IgD-negative memory B cell (primary cell): Measurements from ENCODE around the gene UBE2C. TPM values are rescaled to one million over a fixed set of nuclear protein-coding genes. Genes with fewer than 3 reads are reported as not detected.
"Not testable (repeated sequence)": the region's sequence is repeated elsewhere in the genome, so short reads cannot be mapped to it uniquely, and the experiment has no call there.

Experiments
- H3K27ac Mint-ChIP-seq, 3 donors: one replicate each; pipeline ENCODE4 v1.8.0; 2020 to 2022; ENCODE audit warnings: mild to moderate bottlenecking in 3 of 3, mixed read lengths in 3 of 3, moderate library complexity in 1 of 3
- H3K27me3 Mint-ChIP-seq: one replicate; pipeline ENCODE4 v1.8.0; 2021; ENCODE audit warnings: mixed read lengths
- H3K36me3 Mint-ChIP-seq: one replicate; pipeline ENCODE4 v1.8.0; 2020; ENCODE audit warnings: mild to moderate bottlenecking, mixed read lengths
- H3K4me1 Mint-ChIP-seq, 3 donors: one replicate each; pipeline ENCODE4 v1.8.0; 2020 to 2022; ENCODE audit warnings: mixed read lengths in 3 of 3, mild to moderate bottlenecking in 1 of 3
- H3K4me3 Mint-ChIP-seq, 4 donors: one replicate each; pipeline ENCODE4 v1.8.0; 2020 to 2022; ENCODE audit warnings: mild to moderate bottlenecking in 4 of 4, mixed read lengths in 4 of 4, moderate library complexity in 3 of 4
- H3K9me3 Mint-ChIP-seq, 3 donors: one replicate each; pipeline ENCODE4 v1.8.0; 2020 to 2021; ENCODE audit warnings: mixed read lengths in 3 of 3, mild to moderate bottlenecking in 1 of 3
- polyA plus RNA-seq: library from polyadenylated mRNA; unstranded; fragments of 300-500 nt; fragmentation: Illumina TruSeq; gene quantifications from one replicate; pipeline ENCODE4 v1.2.3, GENCODE V29; 2021

UBE2C gene
- polyA plus RNA-seq, 1 donor from 2014 or later = 0.46 TPM

DNA sequence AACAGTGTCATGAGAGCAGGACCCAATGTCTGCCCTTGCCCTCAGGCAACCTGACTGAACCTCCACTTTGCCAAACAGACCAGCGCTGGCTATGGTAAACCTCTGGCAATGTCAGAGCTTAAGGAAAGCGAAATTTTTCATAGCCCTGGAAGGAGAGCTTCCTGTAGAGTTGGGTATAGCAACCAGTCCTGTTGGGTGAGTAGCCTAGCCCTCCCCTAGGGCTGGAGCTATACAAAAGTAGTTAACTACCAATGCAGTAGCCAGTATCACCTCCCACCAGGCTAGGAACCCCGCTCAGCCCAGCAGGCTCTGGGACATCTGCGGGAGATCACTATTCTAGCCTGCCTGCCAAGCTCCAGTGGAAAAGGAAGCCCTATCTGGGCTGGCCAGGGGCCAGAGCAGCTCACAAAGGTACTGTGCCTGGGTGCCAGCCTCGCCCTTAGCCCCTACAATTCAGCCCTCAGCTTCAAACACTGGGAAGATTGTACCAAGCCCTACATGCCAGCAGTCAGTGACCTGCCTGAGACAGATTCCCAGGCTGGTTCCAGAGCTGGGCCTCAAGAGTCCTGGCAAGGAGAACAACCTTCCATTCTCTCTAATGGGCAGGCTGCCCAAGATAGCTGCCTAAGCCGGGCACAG, 28.7 kb upstream of the UBE2C start:
- H3K27me3 Mint-ChIP-seq = peaks cover 2% of the 10 kb centered on the region
- peaks cover 4% of the 10 kb centered on the region for H3K36me3 Mint-ChIP-seq
- peaks cover 15 to 23% (median 15%) of the 10 kb centered on the region in 3 donors for H3K4me1 Mint-ChIP-seq
- H3K9me3 Mint-ChIP-seq = peaks cover 0 to 3% (median 0%) of the 10 kb centered on the region in 3 donors
- H3K27ac Mint-ChIP-seq = no peak overlapping the region
- peak overlapping the region in 1 of 4 donors; percentile 3 for H3K4me3 Mint-ChIP-seq

DNA sequence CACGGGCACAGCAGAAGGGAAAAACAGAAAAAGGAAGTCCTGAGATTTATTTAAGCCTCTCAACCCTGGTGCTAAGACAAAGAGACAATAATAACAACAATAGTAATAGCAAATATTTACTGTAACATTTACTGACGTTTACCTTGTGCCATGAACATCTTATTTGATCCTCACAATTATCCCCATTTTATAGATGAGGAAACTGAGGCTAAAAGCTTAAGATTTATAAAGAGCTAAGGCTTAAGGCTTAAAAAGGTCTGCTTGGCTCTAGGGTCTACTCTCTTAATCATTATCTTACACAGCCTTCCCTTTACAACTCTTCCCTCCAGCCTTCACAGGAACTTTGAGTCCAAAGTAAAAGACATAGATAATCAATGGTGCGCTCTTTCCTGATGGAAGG, 24.1 kb upstream of the UBE2C start:
- H3K27ac Mint-ChIP-seq = peak overlapping the region in 2 of 3 donors; percentile 40 to 53
- peaks cover 19 to 29% (median 26%) of the 10 kb centered on the region in 3 donors for H3K4me1 Mint-ChIP-seq
- peak overlapping the region in 3 of 4 donors; percentile 18 to 81 (median 80) for H3K4me3 Mint-ChIP-seq
- H3K9me3 Mint-ChIP-seq = peaks cover 0 to 3% (median 0%) of the 10 kb centered on the region in 3 donors
- H3K27me3 Mint-ChIP-seq = peaks cover 3% of the 10 kb centered on the region
- H3K36me3 Mint-ChIP-seq = no peaks in the 10 kb centered on the region

DNA sequence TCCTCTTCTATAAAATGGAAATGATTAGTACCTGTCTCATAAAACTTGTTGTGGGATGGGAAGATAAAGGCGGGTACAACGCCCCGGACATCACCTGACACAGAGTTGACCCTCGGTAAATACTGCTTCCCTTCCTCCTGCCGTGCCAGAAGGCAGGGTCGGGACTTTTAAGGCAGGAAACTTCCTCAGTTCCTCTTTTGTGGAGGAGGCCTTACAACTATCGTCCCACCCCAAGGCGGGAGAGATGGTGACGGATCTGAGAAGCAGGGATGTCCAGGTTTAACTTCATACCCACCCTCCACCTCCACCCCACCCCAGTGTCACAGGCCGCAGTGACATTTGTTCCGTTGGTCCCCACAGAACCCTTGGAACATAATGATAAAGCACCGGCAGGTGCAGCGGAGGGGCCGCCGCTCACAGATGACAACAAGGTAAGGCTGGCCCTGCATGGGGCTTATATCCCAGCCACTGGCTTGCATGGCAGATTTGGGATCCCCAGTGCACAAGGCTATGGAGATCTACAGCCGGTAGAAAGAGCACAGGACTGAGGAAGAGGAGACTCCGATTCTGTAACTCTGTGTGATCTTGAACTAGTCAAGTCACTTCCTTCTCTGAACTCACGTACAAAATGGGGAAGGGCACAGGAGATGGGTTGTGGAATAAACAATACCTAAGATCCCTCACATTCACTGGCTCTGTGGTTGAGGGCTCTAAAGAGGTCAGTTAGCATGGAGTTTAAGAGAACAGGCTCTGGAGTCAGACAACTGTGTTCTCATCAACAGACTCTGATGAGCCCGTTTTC, 19.9 kb upstream of the UBE2C start:
- H3K4me1 Mint-ChIP-seq = peaks cover 10 to 21% (median 18%) of the 10 kb centered on the region in 3 donors
- H3K36me3 Mint-ChIP-seq = peaks cover 4% of the 10 kb centered on the region
- H3K4me3 Mint-ChIP-seq = peak overlapping the region; percentile 81 to 98 (median 94)
- H3K27me3 Mint-ChIP-seq = peaks cover 1% of the 10 kb centered on the region
- H3K9me3 Mint-ChIP-seq = no peaks in the 10 kb centered on the region
- peak overlapping the region; percentile 75 to 98 (median 93) for H3K27ac Mint-ChIP-seq

GRCh38 chr20:45796337-45797065, 15.9 kb upstream of the UBE2C start:
- peaks cover 13 to 21% (median 17%) of the 10 kb centered on the region in 3 donors for H3K4me1 Mint-ChIP-seq
- H3K36me3 Mint-ChIP-seq = peaks cover 4% of the 10 kb centered on the region
- H3K4me3 Mint-ChIP-seq = no peak overlapping the region
- H3K27me3 Mint-ChIP-seq = peaks cover 1% of the 10 kb centered on the region
- no peak overlapping the region for H3K27ac Mint-ChIP-seq
- no peaks in the 10 kb centered on the region for H3K9me3 Mint-ChIP-seq

GRCh38 chr20:45797510-45797909, 14.9 kb upstream of the UBE2C start:
- H3K27ac Mint-ChIP-seq, H3K9me3 Mint-ChIP-seq, H3K4me3 Mint-ChIP-seq, H3K27me3 Mint-ChIP-seq, H3K36me3 Mint-ChIP-seq: not testable (repeated sequence)
- peaks cover 10 to 17% (median 13%) of the 10 kb centered on the region in 3 donors for H3K4me1 Mint-ChIP-seq

DNA sequence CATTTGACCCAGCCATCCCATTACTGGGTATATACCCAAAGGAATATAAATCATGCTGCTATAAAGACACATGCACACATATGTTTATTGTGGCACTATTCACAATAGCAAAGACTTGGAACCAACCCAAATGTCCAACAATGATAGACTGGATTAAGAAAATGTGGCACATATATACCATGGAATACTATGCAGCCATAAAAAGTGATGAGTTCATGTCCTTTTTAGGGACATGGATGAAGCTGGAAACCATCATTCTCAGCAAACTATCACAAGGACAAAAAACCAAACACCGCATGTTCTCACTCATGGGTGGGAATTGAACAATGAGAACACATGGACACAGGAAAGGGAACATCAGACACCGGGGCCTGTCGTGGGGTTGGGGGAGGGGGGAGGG, 14.5 kb upstream of the UBE2C start:
- H3K4me1 Mint-ChIP-seq = peaks cover 6 to 12% (median 9%) of the 10 kb centered on the region in 3 donors
- not testable (repeated sequence) for H3K4me3 Mint-ChIP-seq, H3K27ac Mint-ChIP-seq, H3K9me3 Mint-ChIP-seq, H3K27me3 Mint-ChIP-seq, H3K36me3 Mint-ChIP-seq

- no peaks in the 10 kb centered on the region for H3K27me3 Mint-ChIP-seq
- H3K27ac Mint-ChIP-seq = no peak overlapping the region
- peaks cover 4% of the 10 kb centered on the region for H3K36me3 Mint-ChIP-seq
- H3K9me3 Mint-ChIP-seq = no peaks in the 10 kb centered on the region
- H3K4me1 Mint-ChIP-seq = peaks cover 6 to 12% (median 9%) of the 10 kb centered on the region in 3 donors
- H3K4me3 Mint-ChIP-seq = no peak overlapping the region
Observed at GRCh38 chr20:45798935-45799642, 13.4 kb upstream of the UBE2C start.

- Mint-ChIP-seq H3K27ac (no peak overlapping the region), H3K4me1 (peaks cover 6 to 9% (median 9%) of the 10 kb centered on the region in 3 donors), H3K36me3 (peaks cover 1% of the 10 kb centered on the region), H3K9me3 (no peaks in the 10 kb centered on the region), H3K27me3 (no peaks in the 10 kb centered on the region), H3K4me3 (no peak overlapping the region)
Observed at GRCh38 chr20:45801851-45802250, 10.6 kb upstream of the UBE2C start.

DNA sequence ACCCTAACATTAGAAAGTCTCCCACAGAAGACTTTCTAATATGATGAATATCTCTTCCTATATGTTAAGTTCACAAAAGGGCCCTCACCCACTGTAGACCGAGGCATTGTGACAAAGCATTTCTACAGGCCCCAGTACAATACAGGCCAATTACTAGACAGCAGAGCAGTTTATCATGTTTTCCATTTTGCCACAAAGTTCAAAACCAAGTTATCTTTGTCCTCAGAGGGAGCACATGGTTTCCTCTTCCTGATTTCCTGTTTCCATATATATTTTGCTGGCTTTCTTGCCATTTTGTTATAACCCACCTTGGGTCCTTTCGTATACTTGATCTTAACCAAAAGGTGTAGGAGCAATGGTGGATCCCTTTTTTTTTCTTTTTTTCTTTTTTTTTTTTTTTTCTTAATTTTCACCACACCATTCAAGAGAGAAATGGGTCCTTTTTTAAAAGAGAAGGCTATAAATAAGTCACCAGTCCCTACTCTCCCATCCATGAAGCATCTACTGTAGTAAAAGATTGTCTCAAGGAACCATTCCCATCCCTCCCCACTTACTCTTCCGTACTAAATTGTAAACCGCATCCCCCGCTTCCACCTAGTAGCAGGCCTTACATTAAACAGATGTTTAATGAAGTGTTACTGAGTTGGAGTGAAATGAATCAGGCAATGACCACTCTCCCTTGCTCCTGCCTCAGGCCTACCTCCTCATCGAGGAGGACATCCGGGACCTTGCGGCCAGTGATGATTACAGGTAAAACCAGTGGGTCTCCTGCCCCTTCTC, 2.1 kb upstream of the UBE2C start:
- Mint-ChIP-seq H3K36me3 (peaks cover 2% of the 10 kb centered on the region), H3K9me3 (no peaks in the 10 kb centered on the region), H3K4me1 (peaks cover 0 to 8% (median 6%) of the 10 kb centered on the region in 3 donors), H3K4me3 (peak overlapping the region in 1 of 4 donors; percentile 28), H3K27ac (no peak overlapping the region), H3K27me3 (no peaks in the 10 kb centered on the region)

DNA sequence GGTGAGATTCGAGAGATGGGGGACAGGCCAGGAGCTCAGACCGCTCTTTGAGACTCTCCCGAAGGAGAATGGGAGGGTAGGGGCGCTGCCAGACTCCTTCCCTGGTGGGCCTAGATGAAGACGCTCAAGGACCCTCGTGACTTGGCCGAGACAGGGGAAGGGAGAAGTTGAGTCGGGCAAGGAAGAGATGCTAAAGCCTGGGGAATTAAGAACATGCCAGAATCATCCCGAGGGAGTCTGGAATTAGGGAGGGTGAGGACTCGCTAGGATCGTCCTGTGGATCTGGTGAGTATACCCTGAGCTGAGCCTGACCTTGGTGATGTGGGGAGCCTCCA, 529 bp downstream of the UBE2C start:
- Mint-ChIP-seq H3K4me1 (peaks cover 0 to 8% (median 6%) of the 10 kb centered on the region in 3 donors), H3K27me3 (no peaks in the 10 kb centered on the region), H3K27ac (peak overlapping the region in 2 of 3 donors; percentile 53 to 65), H3K36me3 (peaks cover 2% of the 10 kb centered on the region), H3K4me3 (peak overlapping the region; percentile 68 to 94 (median 86)), H3K9me3 (no peaks in the 10 kb centered on the region)

DNA sequence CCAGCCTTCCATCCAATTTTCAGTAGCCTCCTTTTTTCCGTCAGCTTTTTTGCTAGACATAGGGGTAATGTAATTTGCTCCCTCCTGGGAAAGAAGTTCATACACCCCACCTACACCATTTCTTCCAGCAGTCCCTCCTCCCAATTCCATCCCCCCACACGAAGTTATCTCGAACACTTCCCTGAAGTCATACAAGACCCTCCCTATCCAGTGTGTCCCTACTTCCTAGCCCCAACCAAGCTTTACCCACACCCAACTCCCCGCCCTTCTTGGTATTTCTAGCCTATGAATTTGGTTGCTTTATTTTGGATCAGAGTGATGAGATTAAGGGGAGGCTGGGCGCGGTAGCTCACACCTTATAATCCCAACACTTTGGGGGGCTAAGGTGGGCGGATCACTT, 1.0 kb downstream of the UBE2C start:
- H3K36me3 Mint-ChIP-seq = peaks cover 2% of the 10 kb centered on the region
- no peaks in the 10 kb centered on the region for H3K9me3 Mint-ChIP-seq
- no peaks in the 10 kb centered on the region for H3K27me3 Mint-ChIP-seq
- H3K27ac Mint-ChIP-seq = peak overlapping the region in 2 of 3 donors; percentile 53 to 65
- H3K4me3 Mint-ChIP-seq = peak overlapping the region; percentile 68 to 94 (median 86)
- H3K4me1 Mint-ChIP-seq = peaks cover 0 to 8% (median 6%) of the 10 kb centered on the region in 3 donors

DNA sequence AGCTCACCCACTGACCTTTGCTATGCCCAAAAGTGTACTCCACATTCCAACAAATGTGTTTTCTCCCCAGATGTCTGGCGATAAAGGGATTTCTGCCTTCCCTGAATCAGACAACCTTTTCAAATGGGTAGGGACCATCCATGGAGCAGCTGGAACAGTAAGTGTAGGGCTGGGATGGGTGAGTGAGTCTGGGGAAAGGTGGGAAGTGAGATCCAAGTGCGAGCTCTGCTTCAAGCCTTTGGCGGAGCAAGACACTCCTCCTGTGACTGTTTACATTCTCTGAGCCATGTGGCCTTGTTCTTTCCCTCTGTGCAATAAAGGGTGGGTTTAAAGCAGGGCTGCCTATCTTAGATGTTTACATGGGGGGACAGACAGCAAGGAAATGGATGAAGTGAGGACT, 1.9 kb downstream of the UBE2C start:
- H3K36me3 Mint-ChIP-seq = no peaks in the 10 kb centered on the region
- H3K27ac Mint-ChIP-seq = no peak overlapping the region
- no peaks in the 10 kb centered on the region for H3K9me3 Mint-ChIP-seq
- no peak overlapping the region for H3K4me3 Mint-ChIP-seq
- H3K4me1 Mint-ChIP-seq = peaks cover 0 to 8% (median 6%) of the 10 kb centered on the region in 3 donors
- no peaks in the 10 kb centered on the region for H3K27me3 Mint-ChIP-seq

DNA sequence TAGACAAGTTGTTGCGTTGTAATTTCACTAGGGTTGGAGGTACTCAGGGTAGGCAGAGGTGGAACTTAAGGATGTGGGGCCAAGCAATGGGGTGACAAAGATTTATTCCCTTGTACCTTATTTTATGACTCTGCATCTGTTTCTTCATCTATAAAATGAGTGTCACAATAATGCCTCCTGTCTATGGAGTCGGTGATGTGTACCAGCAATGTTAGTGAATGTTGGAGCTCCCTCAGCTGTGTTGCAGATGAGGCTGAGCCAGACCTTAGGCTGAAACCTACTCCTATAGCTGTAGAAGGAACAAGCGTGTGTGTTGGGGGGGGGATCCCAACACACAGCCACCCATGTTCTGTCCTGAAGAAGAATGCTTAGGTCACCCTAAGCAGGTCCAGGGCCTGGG, 4.5 kb downstream of the UBE2C start:
- Mint-ChIP-seq H3K27ac (no peak overlapping the region), H3K4me1 (peaks cover 3 to 8% (median 6%) of the 10 kb centered on the region in 3 donors), H3K27me3 (peaks cover 2% of the 10 kb centered on the region)

More for the DNA sequence above, 4.5 kb downstream of the UBE2C start:
- Mint-ChIP-seq H3K9me3 (no peaks in the 10 kb centered on the region), H3K4me3 (peak overlapping the region in 1 of 4 donors; percentile 66), H3K36me3 (peaks cover 2% of the 10 kb centered on the region)
